Prostate gland (tissue), 2 donors: ENCODE results near the gene CERS6. TPM values are rescaled to one million over a fixed set of nuclear protein-coding genes. Genes with fewer than 3 reads are reported as not detected.

Experiments used
- DNase-seq: peaks from one replicate; pipeline ENCODE4 v3.0.0-alpha.2; 2019; ENCODE audit warnings: low spot score
- H3K27ac ChIP-seq, 2 donors: fragments of 200-600 bp; sonication (generic); 2 replicates each; pipeline ENCODE4 v1.5.1; 2017 to 2019
- H3K27me3 ChIP-seq: fragments of 200-600 bp; sonication (generic); replicated peaks from 2 replicates; pipeline ENCODE4 v1.5.1; 2019; ENCODE audit not compliant: insufficient read depth
- H3K36me3 ChIP-seq, 2 donors: fragments of 200-600 bp; sonication (generic); 1 replicate in 1 of 2; 2 replicates in 1 of 2; pipeline versions ENCODE4 v1.5.1 to v1.8.1; 2017 to 2019
- H3K4me1 ChIP-seq: fragments of 200-600 bp; sonication (generic); replicated peaks from 2 replicates; pipeline ENCODE4 v1.5.1; 2019
- H3K4me3 ChIP-seq, 2 donors: fragments of 200-600 bp; sonication (generic); 2 replicates each; pipeline ENCODE4 v1.5.1; 2017 to 2019
- H3K9me3 ChIP-seq: fragments of 200-600 bp; sonication (generic); 2 replicates; pipeline ENCODE4 v1.5.1; 2017
- CTCF ChIP-seq, 4 experiments: fragments of 200-600 bp in 2 of 4; fragments of 450-650 bp in 2 of 4; sonication (generic) in 2 of 4; IDR thresholded peaks; 1 replicate in 3 of 4; 2 replicates in 1 of 4; pipeline ENCODE4 v1.5.1; 2016 to 2019; ENCODE audit warnings: antibody characterized with exemption in 4 of 4, mild to moderate bottlenecking in 2 of 4, moderate library complexity in 2 of 4
- POLR2A ChIP-seq: fragments of 450-650 bp; IDR thresholded peaks from one replicate; pipeline ENCODE4 v1.6.1; 2016; ENCODE audit warnings: antibody characterized with exemption, mild to moderate bottlenecking
- POLR2AphosphoS5 ChIP-seq: sonication (generic); formaldehyde crosslinking; IDR thresholded peaks from one replicate; pipeline ENCODE4 v1.6.1; 2017; ENCODE audit warnings: antibody characterized with exemption
- WGBS: methylation state at CpG from one replicate; pipeline ENCODE4 v1.1.5; 2018; 5-methylcytosine and 5-hydroxymethylcytosine counted together
- intact Hi-C: fragments of 100-400 bp; cut with DNase I; formaldehyde crosslinking; loops from one replicate; pipeline ENCODE4 v1.14.2; 2022
- total RNA-seq, 2 donors: library from RNA; depleted of rRNA; stranded (reverse); fragments of >200 nt; gene quantifications; one replicate each; pipeline ENCODE4 v1.1.0, GENCODE V29; 2016

The CERS6 gene
- total RNA-seq, 2 donors from 2014 or later = 30.1 to 67.8 TPM

GRCh38 chr2:168429988-168430387 lies 26.1 kb upstream of the CERS6 start:
- Histone ChIP-seq H3K4me1 (no peaks in the 10 kb centered on the region), H3K27ac (no peak overlapping the region), H3K27me3 (no peaks in the 10 kb centered on the region), H3K9me3 (no peaks in the 10 kb centered on the region), H3K36me3 (no peaks in the 10 kb centered on the region), H3K4me3 (no peak overlapping the region)
- intact Hi-C loops = no loop called here
- TF ChIP-seq POLR2AphosphoS5 (no peak), POLR2A (no peak), CTCF (IDR thresholded peaks at IDR 0.05) (no peak)
- DNase-seq = no peak
- 91% methylated on average over 6 of the region's 6 CpGs for whole genome bisulfite sequencing

GRCh38 chr2:168430431-168430830 lies 25.6 kb upstream of the CERS6 start:
- Histone ChIP-seq H3K4me1 (no peaks in the 10 kb centered on the region), H3K27me3 (no peaks in the 10 kb centered on the region), H3K9me3 (no peaks in the 10 kb centered on the region), H3K4me3 (no peak overlapping the region), H3K36me3 (no peaks in the 10 kb centered on the region), H3K27ac (no peak overlapping the region)
- intact Hi-C loops = no loop called here
- TF ChIP-seq POLR2AphosphoS5 (no peak), CTCF (IDR thresholded peaks at IDR 0.05) (no peak), POLR2A (no peak)
- DNase-seq = no peak
- 32% methylated on average over 3 of the region's 3 CpGs for WGBS

- 83% methylated on average over 1 of the region's 1 CpG for WGBS
- Histone ChIP-seq H3K4me3 (no peak overlapping the region), H3K9me3 (no peaks in the 10 kb centered on the region), H3K27ac (no peak overlapping the region), H3K4me1 (no peaks in the 10 kb centered on the region), H3K27me3 (no peaks in the 10 kb centered on the region), H3K36me3 (no peaks in the 10 kb centered on the region)
- no peak for DNase-seq
- TF ChIP-seq POLR2AphosphoS5 (no peak), CTCF (IDR thresholded peaks at IDR 0.05) (no peak), POLR2A (no peak)
- intact Hi-C loops = no loop called here
Measured at GRCh38 chr2:168431301-168432024, 24.6 kb upstream of the CERS6 start.

GRCh38 chr2:168432100-168432499 lies 24.0 kb upstream of the CERS6 start:
- Histone ChIP-seq H3K27me3 (no peaks in the 10 kb centered on the region), H3K9me3 (no peaks in the 10 kb centered on the region), H3K27ac (no peak overlapping the region), H3K4me1 (no peaks in the 10 kb centered on the region), H3K36me3 (no peaks in the 10 kb centered on the region), H3K4me3 (no peak overlapping the region)
- WGBS = 82% methylated on average over 3 of the region's 3 CpGs
- TF ChIP-seq POLR2A (no peak), CTCF (IDR thresholded peaks at IDR 0.05) (no peak), POLR2AphosphoS5 (no peak)
- intact Hi-C loops = no loop called here
- DNase-seq = no peak

GRCh38 chr2:168432565-168433186 lies 23.4 kb upstream of the CERS6 start:
- 64% methylated on average over 3 of the region's 3 CpGs for WGBS
- no peak for TF ChIP-seq CTCF (IDR thresholded peaks at IDR 0.05)
- intact Hi-C loops = no loop called here
- H3K4me1 ChIP-seq = no peaks in the 10 kb centered on the region
- H3K4me3 ChIP-seq = no peak overlapping the region
- no peaks in the 10 kb centered on the region for H3K27me3 ChIP-seq
- no peaks in the 10 kb centered on the region for H3K9me3 ChIP-seq
- H3K27ac ChIP-seq = no peak overlapping the region
- DNase-seq = no peak
- H3K36me3 ChIP-seq = no peaks in the 10 kb centered on the region
